DMS114 treated with DMSO at 0.1 percent for 48 hours (cell line): ENCODE data around the gene EIF4A2.
"Not testable (repeated sequence)": the region's sequence is repeated elsewhere in the genome, so short reads cannot be mapped to it uniquely, and the experiment has no call there.

Experiments
- DNase-seq: peaks from one replicate; lab custom pipeline; 2025; ENCODE audit not compliant: unreplicated experiment; lab: John Stamatoyannopoulos, UW

EIF4A2 gene

DNA sequence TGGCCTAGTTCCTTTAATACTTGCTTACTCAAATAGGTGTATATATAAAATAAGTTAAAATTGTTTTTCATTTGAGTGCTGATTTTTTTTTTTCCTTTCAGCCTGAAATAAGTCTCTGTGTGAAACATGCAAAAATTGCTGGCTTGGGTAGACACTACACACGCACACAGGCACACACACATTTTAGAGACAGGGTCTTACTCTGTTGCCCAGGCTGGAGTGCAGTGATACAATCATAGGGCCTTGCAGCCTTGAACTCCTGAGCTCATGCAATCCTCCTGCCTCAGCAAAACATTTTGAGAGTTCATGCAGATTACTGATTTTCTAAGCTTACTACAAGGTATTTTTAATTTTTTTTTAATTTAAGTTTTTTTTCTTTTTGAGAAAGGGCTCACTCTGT, 35.6 kb downstream of the EIF4A2 start:
- DNase-seq, result no peak

DNA sequence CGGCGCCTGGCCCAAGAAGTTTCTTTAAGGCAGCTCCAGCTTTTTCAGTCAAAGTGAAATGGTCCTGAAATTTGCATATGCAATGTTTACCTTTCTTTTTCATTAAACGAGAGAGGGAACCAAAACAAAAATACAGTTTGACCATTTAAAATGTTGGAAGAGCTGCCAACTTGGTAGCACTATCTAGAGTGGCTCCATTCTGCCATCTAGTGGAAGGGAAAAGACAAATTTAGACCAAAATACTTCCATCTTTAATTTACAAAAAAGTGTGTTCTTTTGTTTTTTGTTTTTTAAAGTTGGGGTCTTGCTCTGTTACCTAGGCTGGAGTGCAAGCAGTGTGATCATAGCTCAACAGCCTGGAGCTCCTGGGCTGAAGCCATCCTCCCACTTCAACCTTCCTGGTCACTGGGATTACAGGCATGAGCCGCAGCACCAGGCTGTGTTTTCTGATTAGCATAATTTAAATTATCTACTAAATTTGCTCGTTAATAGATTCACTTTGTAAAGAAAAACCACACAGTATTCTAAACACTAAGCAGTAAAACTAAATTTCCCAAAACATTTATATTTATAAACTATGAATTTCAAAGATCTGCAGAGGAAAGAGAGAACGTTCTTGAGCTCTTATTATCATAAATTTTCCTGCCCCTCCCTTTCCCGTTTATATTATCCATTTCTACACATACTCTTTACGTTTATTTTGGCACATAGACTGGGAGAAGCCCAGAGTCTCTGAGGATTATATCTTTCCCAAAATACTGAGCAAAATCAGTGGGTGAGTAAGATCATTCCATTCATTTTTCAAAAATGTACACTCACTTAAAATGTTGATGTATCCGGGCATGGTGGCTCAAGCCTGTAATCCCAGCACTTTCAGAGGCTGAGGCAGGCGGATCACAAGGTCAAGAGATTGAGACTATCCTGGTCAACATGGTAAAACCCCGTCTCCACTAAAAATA, 38.3 kb downstream of the EIF4A2 start:
- DNase-seq, result peak; percentile 35

DNA sequence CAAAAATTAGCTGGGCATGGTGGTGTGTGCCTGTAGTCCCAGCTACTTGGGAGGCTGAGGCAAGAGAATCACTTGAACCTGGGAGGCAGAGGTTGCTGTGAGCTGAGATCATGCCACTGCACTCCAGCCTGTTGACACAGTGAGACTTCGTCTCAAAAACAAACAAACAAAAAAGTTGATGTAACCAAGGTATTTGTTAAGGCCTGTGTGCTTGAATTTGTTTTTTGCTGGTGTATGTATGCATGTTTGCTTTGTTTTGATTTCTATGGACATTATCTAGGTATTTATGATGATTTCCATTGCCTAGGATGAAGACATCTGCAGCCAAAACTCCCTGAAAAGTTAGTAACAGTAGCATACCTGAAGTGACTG, 39.0 kb downstream of the EIF4A2 start:
- not testable (repeated sequence) for DNase-seq

DNA sequence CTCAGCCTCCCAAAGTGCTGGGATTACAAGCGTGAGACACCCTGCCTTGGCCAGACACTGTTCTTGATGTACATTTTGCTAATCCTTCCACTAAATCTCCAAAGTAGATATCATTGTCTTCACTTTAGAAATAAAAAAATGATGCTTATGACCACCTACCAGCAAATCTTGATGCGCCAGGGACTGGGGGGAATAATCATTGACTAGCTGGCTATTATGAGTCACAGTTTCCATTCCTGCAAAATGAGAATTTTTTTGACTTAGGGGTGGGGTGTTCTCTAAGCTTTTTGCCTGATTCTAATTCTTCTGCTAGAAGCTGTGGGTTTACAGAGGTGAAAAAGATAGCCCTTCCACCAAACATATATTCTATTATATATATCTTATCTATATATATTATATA, 40.0 kb downstream of the EIF4A2 start:
- no peak for DNase-seq

DNA sequence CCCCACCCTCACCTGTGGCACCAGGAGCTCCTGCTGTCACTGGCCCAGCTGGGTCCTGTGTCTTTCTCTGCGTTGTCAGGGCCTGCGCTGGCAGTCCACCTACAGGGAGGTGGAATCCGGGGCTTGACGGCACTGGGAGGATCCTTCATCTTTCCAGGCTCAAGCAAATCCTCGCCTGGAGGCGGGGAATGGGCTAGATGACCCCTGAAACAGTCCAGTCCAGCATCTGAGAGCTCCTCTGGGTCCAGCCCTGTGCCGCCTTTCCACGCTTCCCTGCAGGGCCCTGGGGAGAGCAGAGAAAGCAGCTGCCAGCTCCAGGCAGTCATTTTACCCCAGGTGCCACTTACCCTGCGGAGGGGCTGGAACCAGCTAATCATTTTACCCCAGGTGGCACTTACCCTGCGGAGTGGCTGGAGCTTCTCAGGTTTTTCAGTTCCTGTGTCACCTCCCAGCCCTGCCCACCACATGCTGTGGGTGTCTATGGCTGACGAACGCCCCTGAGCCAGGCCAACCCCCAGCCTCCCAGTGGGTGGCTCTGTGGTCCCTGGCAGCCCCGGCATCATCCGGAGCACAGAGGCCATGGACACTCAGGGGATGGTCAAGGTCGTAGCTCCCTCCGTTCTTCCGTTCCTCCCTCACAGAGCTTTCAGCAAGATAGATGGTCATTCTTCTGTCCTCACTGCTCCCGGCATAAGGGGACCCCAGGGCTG, 41.2 kb downstream of the EIF4A2 start:
- no peak for DNase-seq

DNA sequence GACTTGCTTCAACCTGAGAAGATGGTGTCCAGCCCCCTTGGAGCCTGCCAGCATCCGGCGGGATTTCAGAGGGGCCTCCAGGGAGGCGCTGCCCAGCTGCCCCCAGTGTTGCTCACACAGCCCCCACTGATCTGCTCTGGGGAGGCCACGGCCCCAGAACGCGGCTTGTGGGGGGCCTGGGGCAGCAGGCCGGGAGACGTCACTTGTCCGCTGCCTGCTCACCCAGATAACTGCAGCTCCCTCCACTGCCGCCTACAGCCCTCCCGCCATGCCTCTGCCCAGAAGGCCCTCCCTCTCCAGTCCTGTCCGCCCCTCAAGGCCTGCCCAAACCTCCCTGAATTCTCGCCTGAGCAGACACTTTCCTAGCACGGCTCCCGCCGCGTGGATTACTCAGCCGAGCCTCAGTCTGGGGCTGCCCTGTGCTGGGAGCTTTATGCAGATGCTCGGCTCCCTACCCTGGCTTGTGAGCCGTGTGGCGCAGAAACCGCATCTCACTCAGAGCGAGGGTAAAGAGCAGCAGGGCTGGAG, 42.0 kb downstream of the EIF4A2 start:
- no peak for DNase-seq

DNA sequence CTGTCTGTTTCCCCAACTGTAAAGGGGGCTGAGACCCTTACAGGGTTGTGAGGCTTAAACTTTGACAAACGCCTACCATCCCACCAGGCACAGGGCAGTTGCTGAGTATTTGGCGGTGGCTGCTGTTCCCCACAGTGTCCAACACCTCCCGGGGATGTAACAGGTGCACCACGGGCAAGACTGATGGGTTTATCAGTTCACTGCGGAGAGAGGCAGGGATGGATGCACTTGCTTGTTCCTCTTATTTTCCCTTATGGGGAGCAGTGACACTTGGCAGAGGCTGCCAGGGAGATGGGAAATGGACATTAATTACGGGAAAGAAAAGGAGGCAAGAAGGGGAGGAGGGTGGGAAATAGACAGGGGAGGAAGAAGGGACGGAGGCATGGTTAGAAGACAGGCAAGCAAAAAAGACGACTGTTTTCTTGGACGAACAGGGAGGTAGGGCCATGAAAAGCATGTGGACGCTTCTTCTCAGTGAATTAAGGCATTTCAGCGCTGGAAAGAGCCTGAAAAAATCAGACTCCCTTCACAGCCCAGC, 42.6 kb downstream of the EIF4A2 start:
- no peak for DNase-seq

DNA sequence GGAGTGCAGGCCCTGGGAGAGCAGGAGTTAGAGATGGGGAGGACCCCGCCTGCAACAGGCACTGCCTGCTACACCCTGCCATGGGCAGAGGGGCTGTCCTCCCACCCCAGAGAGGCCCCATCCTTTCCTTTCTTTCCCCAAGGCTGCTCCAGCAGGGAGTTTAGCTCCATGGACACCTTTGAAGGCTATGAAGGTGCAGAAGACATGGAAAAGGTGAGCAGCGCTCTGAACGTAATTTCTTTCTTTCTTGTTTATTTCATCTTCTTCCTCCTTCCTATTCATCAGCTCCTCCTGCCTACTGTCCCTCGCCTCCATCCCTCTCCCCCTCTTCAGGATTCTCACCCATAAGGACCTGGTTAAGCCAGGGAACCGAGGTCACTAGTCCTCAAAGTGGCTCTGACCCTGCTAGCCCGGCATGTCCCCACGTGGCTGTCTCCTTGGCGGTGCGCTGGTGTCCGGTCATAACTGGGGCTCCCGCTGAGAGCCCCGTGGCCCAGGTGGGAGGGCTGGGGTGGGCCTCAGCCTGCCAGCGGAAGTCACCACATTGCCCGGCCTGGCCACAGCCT, 43.1 kb downstream of the EIF4A2 start:
- DNase-seq, result no peak

DNA sequence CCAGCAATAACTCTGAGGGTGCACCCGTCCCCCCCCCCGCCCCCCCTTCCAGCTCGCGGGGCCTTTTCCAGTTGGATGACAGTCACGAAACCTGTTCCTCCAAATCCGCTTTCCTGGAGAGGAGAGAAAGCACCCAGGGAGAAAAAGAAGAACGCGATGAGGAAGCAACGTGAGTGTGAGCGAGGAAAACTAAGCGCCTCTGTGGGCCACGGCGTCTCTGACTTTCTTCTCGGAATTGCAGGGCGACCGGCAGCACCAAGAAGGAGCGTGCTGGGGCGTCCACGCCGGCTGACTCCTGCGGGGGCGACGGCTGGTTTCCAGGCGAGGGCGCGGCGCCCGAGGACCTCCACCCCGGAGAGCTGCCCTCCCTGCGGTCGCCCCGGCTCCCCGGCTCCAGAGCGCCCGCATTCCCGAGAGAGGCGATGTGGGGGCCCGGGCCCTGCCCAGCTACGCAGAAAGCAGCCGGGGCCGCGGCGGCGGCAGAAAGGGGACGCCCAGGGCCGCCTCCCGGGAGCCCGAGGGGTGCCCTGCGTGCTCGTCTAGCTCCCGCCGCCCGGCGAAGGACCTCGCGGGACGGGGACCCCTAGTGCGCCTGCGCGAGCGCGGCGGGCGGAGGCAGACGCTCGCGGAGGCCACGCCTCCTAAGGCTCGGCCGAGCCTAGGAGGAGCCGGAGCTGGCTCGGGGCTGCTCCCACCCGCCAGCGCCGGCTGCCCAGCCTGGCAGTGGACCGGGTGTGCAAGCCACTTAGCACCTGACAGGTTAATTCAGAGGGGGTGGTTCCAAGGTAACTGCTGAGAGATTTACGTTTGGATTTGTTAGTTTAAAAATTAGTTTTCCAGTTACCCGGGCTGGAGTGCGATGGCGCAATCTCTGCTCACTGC, 43.8 kb downstream of the EIF4A2 start:
- peak; percentile 75 for DNase-seq

DNA sequence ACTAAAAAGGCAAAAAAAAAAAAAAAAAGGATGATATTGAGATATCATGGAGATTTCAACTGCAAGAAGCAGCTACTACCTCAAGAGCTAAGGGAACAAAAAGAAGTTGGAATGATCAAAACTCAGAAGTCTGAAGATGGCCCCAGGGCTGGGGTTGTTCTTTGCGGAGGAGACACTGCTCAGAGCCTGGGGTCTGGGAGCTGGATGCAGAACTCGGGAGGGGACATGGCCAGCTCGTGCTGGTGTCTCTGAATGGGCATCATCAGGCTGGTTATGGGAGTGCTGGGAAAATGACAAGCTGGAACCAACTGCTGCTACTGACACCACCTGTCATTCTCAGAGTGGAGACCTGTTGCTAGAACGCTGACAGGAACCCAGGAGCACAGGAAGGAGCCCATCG, 45.0 kb downstream of the EIF4A2 start:
- no peak for DNase-seq

DNA sequence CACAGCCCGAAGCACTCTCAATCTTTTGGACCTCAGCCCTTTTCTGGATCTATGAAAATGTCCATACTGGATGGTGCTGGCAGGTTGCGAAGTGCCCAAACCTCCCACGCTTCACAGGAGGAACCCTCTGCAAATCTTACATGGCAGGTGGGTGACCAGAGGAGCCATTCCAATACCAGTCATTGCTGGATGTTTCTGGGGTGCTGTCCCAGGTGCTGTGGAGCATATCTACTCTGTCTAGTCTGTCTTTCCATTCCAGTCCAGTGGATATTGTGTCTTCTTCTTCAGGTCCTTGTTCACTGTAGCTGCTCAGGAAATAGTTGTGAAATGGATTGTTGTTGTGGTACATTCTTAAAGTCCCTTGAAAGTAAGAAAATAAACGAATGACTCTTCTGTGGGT, 48.4 kb downstream of the EIF4A2 start:
- no peak for DNase-seq

DNA sequence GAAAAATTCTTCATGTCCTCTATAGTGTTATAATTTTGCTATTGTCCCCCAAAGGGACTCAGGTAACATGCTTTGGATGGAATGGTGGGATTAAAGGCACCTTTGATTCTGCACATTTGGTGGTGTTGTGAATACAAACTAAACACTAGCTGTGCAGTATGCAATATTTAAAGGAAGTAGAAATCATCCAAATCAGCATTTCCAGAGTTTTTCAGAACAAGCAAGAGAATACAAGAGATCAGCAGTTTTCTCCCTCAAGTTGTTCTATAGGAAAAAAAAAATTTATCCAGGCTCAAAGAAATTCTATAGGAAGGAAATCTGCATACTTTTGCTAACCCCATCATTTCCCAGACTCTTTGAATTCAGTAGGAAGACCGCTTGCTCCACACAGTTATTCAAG, 48.9 kb downstream of the EIF4A2 start:
- DNase-seq, result no peak
